Measurements from ENCODE around the gene TAF3. TPM values are rescaled to one million over a fixed set of nuclear protein-coding genes. Genes with fewer than 3 reads are reported as not detected.

The TAF3 gene
- total and polyA plus RNA-seq, 4 donors, result 3.4 to 7.0 (median 5.0) TPM

DNA sequence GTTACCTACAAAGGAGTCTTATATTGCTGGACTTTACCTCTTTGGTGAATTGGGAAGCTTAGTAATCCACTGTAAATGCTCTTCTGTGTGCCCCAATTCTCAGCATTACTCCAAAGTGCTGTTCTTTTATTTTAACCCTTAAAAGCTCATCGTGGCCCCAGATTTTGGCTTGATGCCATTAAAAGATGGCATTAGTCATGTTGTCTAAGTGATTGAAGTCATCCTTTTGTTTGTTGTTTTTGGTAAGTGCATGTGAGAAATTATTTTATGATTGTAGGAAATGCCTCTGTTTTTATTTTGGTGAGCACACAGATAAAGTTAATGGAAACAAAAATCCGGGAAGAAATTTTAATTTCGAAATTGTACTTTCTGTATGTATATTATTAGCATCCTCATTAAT, 153.6 kb downstream of the TAF3 start:
- Histone ChIP-seq H3K9ac (ENCODE audit: insufficient read depth in 1 of 2, low read length in 2 of 2) (no peak overlapping the region), H3K4me1 (ENCODE audit: control insufficient read depth in 5 of 5, insufficient read depth in 5 of 5, low read length in 5 of 5) (peaks cover 0 to 4% (median 0%) of the 10 kb centered on the region in 5 donors), H3K4me3 (no peak overlapping the region), H3K36me3 (ENCODE audit: control insufficient read depth in 4 of 4, insufficient read depth in 4 of 4, low read length in 4 of 4) (peaks cover 0 to 3% (median 1%) of the 10 kb centered on the region in 4 donors), H3K27me3 (ENCODE audit: control insufficient read depth in 3 of 3, insufficient read depth in 3 of 3, low read length in 2 of 3) (no peaks in the 10 kb centered on the region), H3K27ac (ENCODE audit: low read depth in 1 of 2, low read length in 1 of 2) (no peak overlapping the region), H3K9me3 (ENCODE audit: control insufficient read depth in 4 of 4, insufficient read depth in 3 of 4, low read length in 3 of 4) (no peaks in the 10 kb centered on the region)
- TF ChIP-seq, protein P1, sequence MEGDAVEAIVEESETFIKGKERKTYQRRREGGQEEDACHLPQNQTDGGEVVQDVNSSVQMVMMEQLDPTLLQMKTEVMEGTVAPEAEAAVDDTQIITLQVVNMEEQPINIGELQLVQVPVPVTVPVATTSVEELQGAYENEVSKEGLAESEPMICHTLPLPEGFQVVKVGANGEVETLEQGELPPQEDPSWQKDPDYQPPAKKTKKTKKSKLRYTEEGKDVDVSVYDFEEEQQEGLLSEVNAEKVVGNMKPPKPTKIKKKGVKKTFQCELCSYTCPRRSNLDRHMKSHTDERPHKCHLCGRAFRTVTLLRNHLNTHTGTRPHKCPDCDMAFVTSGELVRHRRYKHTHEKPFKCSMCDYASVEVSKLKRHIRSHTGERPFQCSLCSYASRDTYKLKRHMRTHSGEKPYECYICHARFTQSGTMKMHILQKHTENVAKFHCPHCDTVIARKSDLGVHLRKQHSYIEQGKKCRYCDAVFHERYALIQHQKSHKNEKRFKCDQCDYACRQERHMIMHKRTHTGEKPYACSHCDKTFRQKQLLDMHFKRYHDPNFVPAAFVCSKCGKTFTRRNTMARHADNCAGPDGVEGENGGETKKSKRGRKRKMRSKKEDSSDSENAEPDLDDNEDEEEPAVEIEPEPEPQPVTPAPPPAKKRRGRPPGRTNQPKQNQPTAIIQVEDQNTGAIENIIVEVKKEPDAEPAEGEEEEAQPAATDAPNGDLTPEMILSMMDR (IDR thresholded peaks at IDR 0.05; ENCODE audit: control extremely low read depth, extremely low read depth), result no peak
- no peak for DNase-seq
- no peak for ATAC-seq (ENCODE audit: insufficient read depth, low FRiP score)
- 74 to 87% methylated on average over 3 of the region's 3 CpGs for WGBS, 2 donors

DNA sequence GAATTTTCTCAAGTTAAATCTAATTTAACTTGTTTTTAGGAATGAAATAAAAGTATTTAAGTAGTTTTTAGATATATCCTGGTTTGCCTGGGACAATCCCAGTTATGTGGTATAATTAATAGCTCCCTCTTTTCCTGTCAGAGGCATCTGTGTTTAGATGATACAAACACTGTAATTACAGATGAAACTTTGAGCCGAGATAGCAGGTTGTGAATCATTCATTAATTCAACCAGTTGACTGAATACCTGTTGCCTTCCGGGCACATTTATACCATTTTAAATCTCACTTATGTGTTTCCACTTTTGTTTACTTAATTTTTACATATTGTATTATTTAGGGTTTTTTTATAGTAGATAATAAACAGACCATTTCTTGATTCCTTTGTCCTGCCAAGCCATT, 154.1 kb downstream of the TAF3 start:
- 77 to 88% methylated on average over 2 of the region's 2 CpGs for WGBS, 2 donors
- H3K27me3 ChIP-seq (ENCODE audit: control insufficient read depth in 3 of 3, insufficient read depth in 3 of 3, low read length in 2 of 3), result no peaks in the 10 kb centered on the region
- H3K4me3 ChIP-seq, result no peak overlapping the region
- DNase-seq, result no peak
- H3K9ac ChIP-seq (ENCODE audit: insufficient read depth in 1 of 2, low read length in 2 of 2), result no peak overlapping the region
- H3K36me3 ChIP-seq (ENCODE audit: control insufficient read depth in 4 of 4, insufficient read depth in 4 of 4, low read length in 4 of 4), result peaks cover 0 to 3% (median 0%) of the 10 kb centered on the region in 4 donors
- no peak overlapping the region for H3K27ac ChIP-seq (ENCODE audit: low read depth in 1 of 2, low read length in 1 of 2)
- peaks cover 0 to 4% (median 0%) of the 10 kb centered on the region in 5 donors for H3K4me1 ChIP-seq (ENCODE audit: control insufficient read depth in 5 of 5, insufficient read depth in 5 of 5, low read length in 5 of 5)
- H3K9me3 ChIP-seq (ENCODE audit: control insufficient read depth in 4 of 4, insufficient read depth in 3 of 4, low read length in 3 of 4), result no peaks in the 10 kb centered on the region
- TF ChIP-seq, protein P1 (IDR thresholded peaks at IDR 0.05; ENCODE audit: control extremely low read depth, extremely low read depth), result no peak
- no peak for ATAC-seq (ENCODE audit: insufficient read depth, low FRiP score)

DNA sequence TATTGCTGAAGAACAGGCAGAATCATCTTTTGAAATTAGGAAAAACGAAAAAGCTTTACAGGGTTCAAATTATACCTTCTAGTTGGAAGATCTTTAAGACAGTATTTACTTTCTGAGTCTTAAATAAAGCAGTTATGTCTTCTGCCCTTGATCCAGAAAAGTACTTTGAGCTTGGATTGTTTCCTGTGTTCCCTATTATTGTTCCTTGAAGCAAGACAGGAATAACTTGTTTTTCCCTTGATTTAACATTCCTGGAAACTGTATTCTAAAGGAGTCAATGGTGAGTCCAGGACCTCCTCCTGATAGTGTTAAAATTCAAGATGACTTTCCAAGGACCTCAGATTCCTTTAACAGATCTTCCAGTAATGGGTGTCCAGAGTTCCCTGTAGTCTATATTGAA, 161.9 kb downstream of the TAF3 start:
- H3K9ac ChIP-seq (ENCODE audit: insufficient read depth in 1 of 2, low read length in 2 of 2), result no peak overlapping the region
- no peaks in the 10 kb centered on the region for H3K9me3 ChIP-seq (ENCODE audit: control insufficient read depth in 4 of 4, insufficient read depth in 3 of 4, low read length in 3 of 4)
- H3K27ac ChIP-seq (ENCODE audit: low read depth in 1 of 2, low read length in 1 of 2), result no peak overlapping the region
- H3K27me3 ChIP-seq (ENCODE audit: control insufficient read depth in 3 of 3, insufficient read depth in 3 of 3, low read length in 2 of 3), result no peaks in the 10 kb centered on the region
- 93 to 97% methylated on average over 1 of the region's 1 CpG for WGBS, 2 donors
- H3K4me1 ChIP-seq (ENCODE audit: control insufficient read depth in 5 of 5, insufficient read depth in 5 of 5, low read length in 5 of 5), result no peaks in the 10 kb centered on the region
- no peak overlapping the region for H3K4me3 ChIP-seq
- no peak for ATAC-seq (ENCODE audit: insufficient read depth, low FRiP score)
- DNase-seq, result no peak
- peaks cover 0 to 5% (median 3%) of the 10 kb centered on the region in 4 donors for H3K36me3 ChIP-seq (ENCODE audit: control insufficient read depth in 4 of 4, insufficient read depth in 4 of 4, low read length in 4 of 4)
- TF ChIP-seq, protein P1 (IDR thresholded peaks at IDR 0.05; ENCODE audit: control extremely low read depth, extremely low read depth), result no peak

DNA sequence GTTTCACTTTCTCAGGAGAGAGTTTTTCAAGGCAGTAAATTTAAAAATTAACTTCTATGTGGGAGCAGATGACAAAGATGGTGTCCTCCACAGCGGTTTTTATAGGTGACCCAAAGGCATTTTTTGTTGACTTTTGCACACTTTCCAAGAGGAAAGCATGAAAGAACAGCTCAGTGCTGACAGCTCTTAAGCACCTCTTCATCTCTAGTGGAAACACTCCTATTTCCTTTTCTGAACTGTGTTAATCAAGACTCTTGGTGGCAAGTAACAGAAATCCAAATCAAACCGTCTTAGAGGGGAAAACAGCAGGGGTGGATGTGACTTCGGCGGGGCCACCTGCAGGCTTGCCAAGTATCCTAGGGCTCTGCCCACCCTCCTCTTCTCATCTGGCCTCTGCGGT, 164.4 kb downstream of the TAF3 start:
- H3K4me1 ChIP-seq (ENCODE audit: control insufficient read depth in 5 of 5, insufficient read depth in 5 of 5, low read length in 5 of 5), result no peaks in the 10 kb centered on the region
- no peaks in the 10 kb centered on the region for H3K27me3 ChIP-seq (ENCODE audit: control insufficient read depth in 3 of 3, insufficient read depth in 3 of 3, low read length in 2 of 3)
- TF ChIP-seq, protein P1 (IDR thresholded peaks at IDR 0.05; ENCODE audit: control extremely low read depth, extremely low read depth), result no peak
- DNase-seq, result peak in 2 of 3 donors; percentile 31 to 73
- H3K9ac ChIP-seq (ENCODE audit: insufficient read depth in 1 of 2, low read length in 2 of 2), result no peak overlapping the region
- H3K4me3 ChIP-seq, result no peak overlapping the region
- H3K9me3 ChIP-seq (ENCODE audit: control insufficient read depth in 4 of 4, insufficient read depth in 3 of 4, low read length in 3 of 4), result no peaks in the 10 kb centered on the region
- no peak overlapping the region for H3K27ac ChIP-seq (ENCODE audit: low read depth in 1 of 2, low read length in 1 of 2)
- ATAC-seq (ENCODE audit: insufficient read depth, low FRiP score), result no peak
- H3K36me3 ChIP-seq (ENCODE audit: control insufficient read depth in 4 of 4, insufficient read depth in 4 of 4, low read length in 4 of 4), result peaks cover 0 to 5% (median 3%) of the 10 kb centered on the region in 4 donors
- WGBS, 2 donors, result 71 to 95% methylated on average over 5 of the region's 5 CpGs
